Activated naive CD4-positive, alpha-beta T cell treated with anti-CD3 and anti-CD28 coated beads for 36 hours (primary cell): ENCODE measurements around the gene GALNT18. TPM values are rescaled to one million over a fixed set of nuclear protein-coding genes. Genes with fewer than 3 reads are reported as not detected.
"Not testable (repeated sequence)": the region's sequence is repeated elsewhere in the genome, so short reads cannot be mapped to it uniquely, and the experiment has no call there.

ENCODE experiments used
- CTCF ChIA-PET: fragments of 350-600 bp; sonication (Branson Sonifier 250); formaldehyde crosslinking; loops from one replicate; lab custom pipeline; 2021; ENCODE audit warnings: antibody characterized with exemption; lab: Charles Lee
- DNase-seq: peaks from one replicate; pipeline ENCODE4 v3.0.0-alpha.2; 2020
- H3K27ac Mint-ChIP-seq: one replicate; pipeline ENCODE4 v1.8.0; 2021; ENCODE audit warnings: mild to moderate bottlenecking, mixed read lengths
- H3K27me3 Mint-ChIP-seq: one replicate; pipeline ENCODE4 v1.8.0; 2021; ENCODE audit warnings: low read depth, mixed read lengths
- H3K36me3 Mint-ChIP-seq: one replicate; pipeline ENCODE4 v1.8.0; 2021; ENCODE audit warnings: low read depth, mixed read lengths
- H3K4me1 Mint-ChIP-seq: one replicate; pipeline ENCODE4 v1.8.0; 2021; ENCODE audit warnings: low read depth, mixed read lengths
- H3K4me3 Mint-ChIP-seq: one replicate; pipeline ENCODE4 v1.8.0; 2021; ENCODE audit warnings: mild to moderate bottlenecking, moderate library complexity, mixed read lengths
- H3K9me3 Mint-ChIP-seq: one replicate; pipeline ENCODE4 v1.8.0; 2021; ENCODE audit warnings: mixed read lengths
- intact Hi-C: fragments of 100-400 bp; cut with micrococcal nuclease; formaldehyde crosslinking; loops from one replicate; pipeline ENCODE4 v1.15.1; 2023
- total RNA-seq, 2 experiments: library from RNA; stranded (reverse); gene quantifications; one replicate each; pipeline ENCODE4 v1.2.3, GENCODE V29; 2021

The GALNT18 gene
- total RNA-seq, 2 experiments from 2014 or later: 4.3 to 4.7 TPM

GRCh38 chr11:11450744-11451362, 171.0 kb downstream of the GALNT18 start:
- Mint-ChIP-seq H3K9me3 (no peaks in the 10 kb centered on the region), H3K36me3 (no peaks in the 10 kb centered on the region), H3K4me1 (no peaks in the 10 kb centered on the region), H3K27ac (no peak overlapping the region), H3K27me3 (no peaks in the 10 kb centered on the region), H3K4me3 (no peak overlapping the region)
- CTCF ChIA-PET: no interaction called here
- no peak for DNase-seq
- intact Hi-C loops: no loop called here

DNA sequence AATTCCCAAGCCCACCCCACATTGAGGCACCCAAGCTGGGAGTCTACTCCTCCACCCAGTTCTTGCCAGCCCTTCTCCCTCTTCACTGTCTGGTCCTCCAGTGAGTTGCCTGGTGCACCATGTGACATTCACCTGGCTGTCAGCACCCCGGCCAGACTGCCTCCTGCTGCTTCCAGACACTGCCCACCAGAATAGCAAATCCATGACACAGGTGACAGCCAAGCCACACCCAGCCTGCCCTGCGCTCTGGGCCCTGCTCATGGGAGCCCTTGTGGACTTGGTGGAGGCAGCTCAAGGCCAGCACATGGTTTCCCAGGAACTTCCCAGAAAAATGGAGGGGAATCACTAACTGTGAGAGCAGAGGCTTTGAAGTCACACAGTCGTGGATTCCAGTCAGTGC, 172.5 kb downstream of the GALNT18 start:
- no peak for DNase-seq
- Mint-ChIP-seq H3K36me3 (no peaks in the 10 kb centered on the region), H3K4me3 (no peak overlapping the region), H3K27me3 (no peaks in the 10 kb centered on the region), H3K4me1 (no peaks in the 10 kb centered on the region), H3K27ac (no peak overlapping the region), H3K9me3 (no peaks in the 10 kb centered on the region)
- CTCF ChIA-PET: no interaction called here
- intact Hi-C loops: no loop called here

- no peak for DNase-seq
- no peak overlapping the region for H3K4me3 Mint-ChIP-seq
- H3K4me1 Mint-ChIP-seq: no peaks in the 10 kb centered on the region
- no peak overlapping the region for H3K27ac Mint-ChIP-seq
- CTCF ChIA-PET: no interaction called here
- H3K9me3 Mint-ChIP-seq: no peaks in the 10 kb centered on the region
- H3K27me3 Mint-ChIP-seq: no peaks in the 10 kb centered on the region
- no peaks in the 10 kb centered on the region for H3K36me3 Mint-ChIP-seq
- intact Hi-C loops: no loop called here
These were observed 173.2 kb downstream of the GALNT18 start for GRCh38 chr11:11448626-11449025.

GRCh38 chr11:11447601-11448000, 174.2 kb downstream of the GALNT18 start:
- H3K27me3 Mint-ChIP-seq, DNase-seq, H3K4me3 Mint-ChIP-seq, H3K9me3 Mint-ChIP-seq, H3K4me1 Mint-ChIP-seq, CTCF ChIA-PET, intact Hi-C loops, H3K27ac Mint-ChIP-seq, H3K36me3 Mint-ChIP-seq: not testable (repeated sequence)

DNA sequence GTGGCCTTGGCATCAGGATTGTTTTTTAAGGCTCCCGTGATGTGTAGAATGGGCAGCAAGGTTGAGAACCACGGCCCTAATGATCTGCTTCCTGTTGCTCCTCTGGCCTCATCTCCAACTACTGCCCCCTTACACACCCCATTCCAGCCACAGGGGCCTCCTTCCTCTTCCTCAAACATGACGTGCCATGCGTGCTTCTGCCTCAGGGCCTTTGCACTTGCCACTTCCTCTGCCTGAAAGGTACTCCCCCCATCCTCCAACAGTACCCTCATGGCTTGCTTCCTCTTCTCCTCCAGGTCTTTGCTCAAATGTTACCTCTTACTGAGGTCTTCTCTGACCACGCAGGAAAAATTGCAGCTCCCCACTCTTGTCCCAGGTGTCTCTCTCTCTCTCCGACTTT, 174.8 kb downstream of the GALNT18 start:
- H3K4me3 Mint-ChIP-seq: no peak overlapping the region
- H3K36me3 Mint-ChIP-seq: no peaks in the 10 kb centered on the region
- CTCF ChIA-PET: no interaction called here
- no peaks in the 10 kb centered on the region for H3K27me3 Mint-ChIP-seq
- no peak overlapping the region for H3K27ac Mint-ChIP-seq
- DNase-seq: no peak
- intact Hi-C loops: no loop called here
- no peaks in the 10 kb centered on the region for H3K9me3 Mint-ChIP-seq
- no peaks in the 10 kb centered on the region for H3K4me1 Mint-ChIP-seq

DNA sequence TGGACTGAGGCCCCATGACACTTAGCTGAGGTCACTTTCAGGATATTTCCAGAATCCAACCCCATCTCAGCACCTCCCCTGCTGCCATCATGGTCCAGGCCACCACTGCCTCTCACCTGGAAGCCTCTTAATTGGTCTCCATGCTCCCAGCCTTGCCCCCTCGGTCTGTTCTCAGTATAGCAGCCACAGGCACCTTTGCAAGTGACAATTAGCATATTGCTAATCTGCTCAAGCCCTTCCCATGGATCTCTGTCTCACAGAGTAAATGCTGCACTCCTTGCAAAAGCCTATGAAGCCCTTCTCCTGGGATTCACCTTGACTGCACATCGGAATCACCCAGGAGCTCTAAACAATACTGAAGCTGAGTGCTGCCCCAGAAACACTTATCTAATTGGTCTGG, 175.2 kb downstream of the GALNT18 start:
- H3K27ac Mint-ChIP-seq: no peak overlapping the region
- DNase-seq: no peak
- H3K4me3 Mint-ChIP-seq: no peak overlapping the region
- no peaks in the 10 kb centered on the region for H3K4me1 Mint-ChIP-seq
- H3K27me3 Mint-ChIP-seq: no peaks in the 10 kb centered on the region
- CTCF ChIA-PET: no interaction called here
- no peaks in the 10 kb centered on the region for H3K9me3 Mint-ChIP-seq
- H3K36me3 Mint-ChIP-seq: no peaks in the 10 kb centered on the region
- intact Hi-C loops: no loop called here

- Mint-ChIP-seq H3K27me3 (no peaks in the 10 kb centered on the region), H3K4me3 (no peak overlapping the region), H3K4me1 (no peaks in the 10 kb centered on the region), H3K36me3 (no peaks in the 10 kb centered on the region), H3K9me3 (no peaks in the 10 kb centered on the region), H3K27ac (no peak overlapping the region)
- DNase-seq: no peak
- intact Hi-C loops: no loop called here
- CTCF ChIA-PET: no interaction called here
These were observed 176.2 kb downstream of the GALNT18 start for GRCh38 chr11:11445441-11446185.

DNA sequence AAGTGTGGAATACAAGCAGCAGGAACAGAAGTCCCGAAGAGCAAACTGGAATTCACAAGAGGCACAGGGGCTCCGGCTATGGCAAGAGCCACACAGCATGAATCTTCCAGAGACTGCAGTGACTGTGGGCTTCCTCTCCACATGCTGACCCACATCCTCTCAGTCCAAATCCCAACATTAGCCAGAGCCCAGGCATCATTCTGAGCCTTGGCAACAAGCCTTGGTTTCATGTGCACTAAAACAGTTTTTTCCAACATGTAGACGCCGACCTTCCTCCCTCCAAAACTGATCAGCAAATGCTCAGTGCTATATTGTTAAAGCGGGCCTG, 177.0 kb downstream of the GALNT18 start:
- Mint-ChIP-seq H3K4me1 (no peaks in the 10 kb centered on the region), H3K27me3 (no peaks in the 10 kb centered on the region), H3K4me3 (no peak overlapping the region), H3K36me3 (no peaks in the 10 kb centered on the region), H3K9me3 (no peaks in the 10 kb centered on the region), H3K27ac (no peak overlapping the region)
- intact Hi-C loops: no loop called here
- no peak for DNase-seq
- CTCF ChIA-PET: no interaction called here

DNA sequence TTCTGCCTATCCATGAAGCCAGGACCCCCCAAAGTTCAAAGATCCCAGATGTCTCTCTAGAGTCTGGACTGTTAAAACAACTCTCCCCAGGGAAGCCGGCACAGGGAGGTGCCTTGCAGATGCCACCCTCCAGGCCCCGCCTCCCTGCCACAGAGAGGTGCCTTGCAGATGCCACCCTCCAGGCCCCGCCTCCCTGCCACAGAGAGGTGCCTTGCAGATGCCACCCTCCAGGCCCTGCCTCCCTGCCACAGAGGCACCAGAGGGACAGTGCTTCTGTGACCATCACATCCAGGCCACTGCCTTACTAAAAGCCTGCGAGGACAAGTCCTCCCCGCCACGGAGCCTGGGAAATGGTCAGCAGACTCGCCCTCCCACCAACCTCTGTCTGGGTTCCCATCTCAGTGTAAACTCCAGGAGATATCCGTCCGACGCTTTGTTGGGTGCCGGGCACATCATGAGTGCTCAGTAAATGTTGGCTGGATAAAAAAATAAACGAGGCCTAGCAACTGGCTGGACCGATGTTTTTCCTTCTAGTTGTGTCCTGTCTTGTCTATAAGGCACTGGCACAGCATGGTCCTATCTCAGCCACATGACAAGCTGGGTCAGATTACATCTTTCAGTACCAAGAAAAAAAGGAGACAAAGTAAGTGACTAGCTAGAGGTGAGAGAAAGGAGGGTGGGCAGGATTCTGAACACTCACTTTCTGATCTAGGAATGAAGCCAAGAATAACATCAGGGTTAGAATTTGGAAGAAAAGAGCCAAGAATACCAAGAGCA, 177.6 kb downstream of the GALNT18 start:
- no peaks in the 10 kb centered on the region for H3K27me3 Mint-ChIP-seq
- no peaks in the 10 kb centered on the region for H3K9me3 Mint-ChIP-seq
- H3K4me1 Mint-ChIP-seq: no peaks in the 10 kb centered on the region
- no peaks in the 10 kb centered on the region for H3K36me3 Mint-ChIP-seq
- CTCF ChIA-PET: no interaction called here
- no peak overlapping the region for H3K27ac Mint-ChIP-seq
- no peak overlapping the region for H3K4me3 Mint-ChIP-seq
- DNase-seq: no peak
- intact Hi-C loops: no loop called here

DNA sequence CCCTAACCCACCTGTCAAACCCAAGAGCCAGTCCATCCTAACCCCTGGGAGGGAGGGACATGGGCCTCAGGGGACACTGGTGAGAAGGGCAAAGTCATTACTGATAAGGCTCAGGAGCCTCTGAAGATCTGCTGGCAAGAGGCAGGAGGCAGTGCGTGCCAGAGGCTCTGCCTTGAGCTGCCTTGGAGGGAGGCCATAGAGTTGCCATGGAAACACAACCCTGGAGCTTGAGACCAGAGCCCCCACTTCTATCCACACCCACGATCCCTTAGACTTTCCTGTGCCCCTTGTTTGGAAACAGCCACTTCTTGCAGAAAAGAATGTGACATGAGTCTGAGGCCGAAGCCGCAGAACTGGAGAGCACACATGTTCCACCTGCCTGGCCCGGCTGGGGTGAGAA, 179.0 kb downstream of the GALNT18 start:
- no peak for DNase-seq
- intact Hi-C loops: no loop called here
- Mint-ChIP-seq H3K9me3 (no peaks in the 10 kb centered on the region), H3K36me3 (no peaks in the 10 kb centered on the region), H3K4me3 (no peak overlapping the region), H3K27ac (no peak overlapping the region), H3K27me3 (no peaks in the 10 kb centered on the region), H3K4me1 (no peaks in the 10 kb centered on the region)
- CTCF ChIA-PET: no interaction called here

- Mint-ChIP-seq H3K9me3 (no peaks in the 10 kb centered on the region), H3K27ac (no peak overlapping the region), H3K27me3 (peaks cover 2% of the 10 kb centered on the region), H3K4me1 (no peaks in the 10 kb centered on the region), H3K36me3 (no peaks in the 10 kb centered on the region), H3K4me3 (no peak overlapping the region)
- CTCF ChIA-PET: no interaction called here
- no peak for DNase-seq
- intact Hi-C loops: no loop called here
These were observed 180.3 kb downstream of the GALNT18 start for GRCh38 chr11:11441516-11441915.

DNA sequence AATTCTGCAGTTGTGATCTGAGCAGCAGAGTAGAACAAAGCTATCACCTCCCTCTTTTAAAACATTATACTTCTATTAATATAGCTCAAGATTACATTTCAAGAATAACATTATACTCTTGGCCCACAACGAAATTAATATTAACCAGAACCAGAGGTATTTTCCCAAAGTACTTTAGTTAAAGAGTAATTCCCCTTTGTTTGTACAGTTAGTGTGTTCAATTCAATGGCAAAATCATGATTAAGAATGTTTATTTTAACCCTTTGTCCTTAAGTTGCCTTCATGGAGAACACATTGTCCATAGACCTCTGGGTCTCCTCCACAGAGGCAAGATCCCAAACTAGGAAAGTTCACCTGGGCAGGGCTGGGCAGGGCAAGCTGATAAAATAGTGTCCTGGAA, 180.7 kb downstream of the GALNT18 start:
- CTCF ChIA-PET: no interaction called here
- no peak overlapping the region for H3K4me3 Mint-ChIP-seq
- H3K4me1 Mint-ChIP-seq: no peaks in the 10 kb centered on the region
- H3K27me3 Mint-ChIP-seq: peaks cover 2% of the 10 kb centered on the region
- intact Hi-C loops: no loop called here
- H3K27ac Mint-ChIP-seq: no peak overlapping the region
- H3K9me3 Mint-ChIP-seq: no peaks in the 10 kb centered on the region
- DNase-seq: no peak
- H3K36me3 Mint-ChIP-seq: no peaks in the 10 kb centered on the region

DNA sequence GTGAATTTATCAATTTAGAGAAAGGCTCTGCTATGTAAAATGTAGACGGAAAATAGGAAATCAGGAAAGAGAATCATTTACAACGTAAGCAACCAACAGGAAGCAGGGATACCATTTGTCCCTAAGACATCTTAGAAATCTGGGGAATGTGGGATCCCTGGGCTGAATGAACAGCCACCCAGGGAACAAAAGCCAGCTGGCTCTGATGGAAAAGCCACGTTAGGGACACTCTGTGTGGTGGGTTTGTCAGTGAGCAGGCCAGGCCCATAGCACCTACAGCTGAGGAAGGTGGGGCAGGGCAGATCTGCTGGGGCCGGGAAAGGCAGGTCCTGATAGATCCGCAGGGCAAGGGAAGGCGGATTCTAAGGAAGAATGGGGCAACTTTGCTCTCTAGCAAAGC, 181.7 kb downstream of the GALNT18 start:
- Mint-ChIP-seq H3K4me3 (no peak overlapping the region), H3K27ac (no peak overlapping the region), H3K27me3 (peaks cover 2% of the 10 kb centered on the region), H3K4me1 (no peaks in the 10 kb centered on the region), H3K9me3 (no peaks in the 10 kb centered on the region), H3K36me3 (no peaks in the 10 kb centered on the region)
- intact Hi-C loops: no loop called here
- CTCF ChIA-PET: no interaction called here
- no peak for DNase-seq
